Activated CD4-positive, alpha-beta T cell treated with anti-CD3 and anti-CD28 coated beads for 48 hours (primary cell): Measurements from ENCODE around the gene SV2B.
"Not testable (repeated sequence)": the region's sequence is repeated elsewhere in the genome, so short reads cannot be mapped to it uniquely, and the experiment has no call there.

Source experiments
- DNase-seq: peaks from one replicate; pipeline ENCODE4 v3.0.0-alpha.2; 2020

SV2B gene

GRCh38 chr15:91099995-91100813, at the start of gene SV2B:
TSS of gene SV2B (plus strand) at chr15:91100257. CDS start at chr15:91226264, 126,007 bp downstream.
- peak; percentile 58 for DNase-seq

DNA sequence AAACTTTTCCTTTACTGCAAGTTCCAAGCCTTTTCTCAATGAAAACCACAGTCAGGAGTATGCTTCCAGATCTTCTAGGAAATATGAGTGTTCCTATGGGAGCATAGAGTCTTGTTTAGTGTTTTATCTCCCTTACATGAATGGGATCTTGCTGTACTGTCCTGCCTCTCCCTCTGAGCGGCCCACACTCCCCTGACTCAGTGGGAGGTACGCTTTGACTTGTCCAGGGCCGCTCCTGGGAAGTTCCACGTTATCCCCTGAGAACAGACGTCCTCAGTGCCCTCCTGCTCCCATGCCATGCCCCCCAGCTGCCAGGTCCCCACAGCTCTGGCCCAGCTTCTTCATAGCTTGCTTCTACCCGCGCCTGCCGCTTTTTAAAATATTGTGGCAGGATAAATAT, 48.8 kb upstream of the SV2B start:
- no peak for DNase-seq

DNA sequence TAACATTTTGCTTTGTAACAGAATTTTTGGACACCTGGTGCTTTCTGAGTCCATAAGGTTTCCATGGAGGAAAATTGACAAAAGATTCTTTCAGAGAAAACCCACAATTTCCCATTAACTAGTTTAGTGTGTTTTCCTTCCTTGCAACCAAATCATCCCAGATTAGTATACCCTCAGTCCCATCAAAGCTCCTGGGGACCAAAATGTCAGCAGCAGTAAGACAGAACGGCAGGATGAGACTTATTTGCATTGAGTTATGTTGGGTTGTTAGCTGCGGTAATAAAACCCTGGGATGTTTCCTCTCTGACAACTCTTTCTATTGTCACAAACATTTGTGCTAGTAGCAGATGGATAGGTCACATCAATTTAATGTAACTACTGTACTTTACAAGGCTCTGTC, 45.2 kb upstream of the SV2B start:
- DNase-seq: no peak

GRCh38 chr15:91055548-91056331, 44.3 kb upstream of the SV2B start:
- DNase-seq: peak; percentile 52

DNA sequence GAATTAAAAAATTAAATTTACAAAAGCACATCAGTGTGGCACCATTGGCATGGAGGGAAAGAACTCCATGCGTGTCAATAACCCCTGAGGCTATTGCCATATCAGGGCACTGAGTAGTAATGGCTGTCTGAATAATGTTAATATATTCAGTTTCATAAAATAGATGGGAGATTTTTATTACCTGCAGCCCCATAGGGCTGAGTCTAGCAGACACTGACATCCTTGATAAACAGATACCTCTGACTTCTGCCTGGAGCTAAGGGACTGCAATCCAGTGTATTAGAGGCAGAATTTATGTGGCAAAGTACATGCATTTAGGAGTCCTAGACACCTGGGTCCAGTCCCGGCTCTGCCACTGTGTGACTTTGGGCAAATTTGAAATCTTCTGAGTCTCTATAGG, 38.8 kb upstream of the SV2B start:
- DNase-seq: no peak

DNA sequence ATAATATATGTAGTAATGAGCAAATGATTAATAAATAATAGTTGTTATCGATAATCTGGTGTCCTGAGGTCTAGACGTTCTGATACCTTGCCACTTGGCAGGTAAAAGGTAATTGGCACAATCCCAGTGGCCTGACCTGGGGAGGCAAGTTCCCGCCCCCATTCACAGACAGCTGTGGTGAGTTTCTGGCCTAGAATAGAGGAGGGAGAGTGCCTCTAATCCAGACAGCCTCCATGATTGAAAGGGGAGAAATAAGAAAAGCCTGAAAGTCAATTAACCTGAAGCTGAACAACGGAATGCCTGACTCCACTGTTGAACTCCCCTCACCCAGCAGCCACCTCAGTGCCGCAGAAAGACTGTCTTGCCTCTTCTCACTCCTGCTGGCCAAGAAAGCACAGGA, 38.1 kb upstream of the SV2B start:
- no peak for DNase-seq

DNA sequence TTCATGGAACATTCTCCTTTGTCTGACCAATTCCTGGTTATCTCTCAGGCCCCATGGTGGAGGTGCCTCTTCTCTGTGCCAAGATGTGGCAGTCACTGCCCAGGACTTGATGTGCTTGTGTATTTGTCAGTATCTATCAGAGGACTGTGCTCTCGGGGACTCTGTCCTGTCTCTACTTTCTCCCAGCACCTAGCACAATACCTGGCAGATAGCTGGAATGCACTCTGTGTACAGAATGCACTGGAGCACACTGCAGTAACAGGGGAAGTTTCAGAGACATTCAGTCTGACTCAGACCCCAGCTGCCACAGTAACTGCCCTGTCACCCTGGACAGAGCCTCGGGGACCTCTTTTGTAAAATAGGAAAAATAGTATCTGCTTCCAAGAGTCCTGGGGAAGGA, 34.6 kb upstream of the SV2B start:
- no peak for DNase-seq

DNA sequence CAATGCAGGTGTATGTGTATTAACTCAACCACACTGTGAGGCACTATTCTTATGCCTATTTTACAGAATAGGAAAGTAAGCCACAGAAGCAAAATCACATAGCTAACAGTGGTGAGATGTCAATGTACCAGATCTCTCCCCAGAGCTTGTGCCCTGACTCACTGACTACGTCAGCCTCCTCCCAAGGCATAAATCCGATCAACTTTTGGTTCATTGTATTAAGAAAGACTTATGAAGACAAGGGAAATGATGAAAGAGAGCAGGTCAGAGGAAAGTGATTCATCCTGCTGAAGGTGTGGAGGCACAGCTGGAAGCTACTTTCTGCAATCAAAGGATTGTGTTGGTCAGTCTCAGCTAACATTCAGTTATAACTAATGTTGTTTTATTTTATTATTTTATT, 33.0 kb upstream of the SV2B start:
- no peak for DNase-seq

DNA sequence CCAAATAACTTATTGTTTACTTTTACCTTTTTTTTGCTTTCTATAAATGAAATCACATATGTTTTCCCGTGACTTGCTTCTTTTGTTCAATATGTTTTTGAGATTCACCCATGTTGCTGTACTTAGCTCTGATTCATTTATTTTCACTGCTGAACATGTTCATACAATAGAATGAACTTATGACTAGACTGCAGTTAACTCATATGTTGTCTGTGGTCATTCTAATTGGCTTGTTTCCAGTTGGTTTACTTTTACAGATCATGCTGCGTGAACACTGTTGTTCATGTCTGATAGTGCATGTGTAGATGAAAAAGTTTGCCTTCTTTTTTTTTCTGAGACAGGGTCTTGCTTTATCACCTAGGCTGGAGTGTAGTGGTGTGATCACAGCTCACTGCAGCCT, 31.6 kb upstream of the SV2B start:
- no peak for DNase-seq

DNA sequence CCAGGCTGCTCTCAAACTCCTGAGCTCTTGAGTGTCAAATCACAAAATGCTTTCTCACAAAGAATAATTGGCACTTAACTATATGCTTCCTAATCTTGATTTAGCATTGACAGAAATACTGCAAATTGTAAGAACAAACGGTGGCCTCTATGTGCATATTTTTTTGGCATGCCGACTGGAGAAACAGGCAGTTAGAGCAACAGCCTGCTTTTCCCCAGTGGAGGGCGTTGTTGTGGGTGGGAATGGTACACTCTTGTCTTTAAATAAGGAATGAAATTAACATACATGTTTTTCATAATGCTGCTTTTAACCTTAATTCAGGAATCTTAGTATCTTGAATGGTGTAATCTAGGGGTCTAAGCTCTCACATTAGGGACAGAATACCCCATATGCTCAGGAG, 31.1 kb upstream of the SV2B start:
- DNase-seq: no peak

DNA sequence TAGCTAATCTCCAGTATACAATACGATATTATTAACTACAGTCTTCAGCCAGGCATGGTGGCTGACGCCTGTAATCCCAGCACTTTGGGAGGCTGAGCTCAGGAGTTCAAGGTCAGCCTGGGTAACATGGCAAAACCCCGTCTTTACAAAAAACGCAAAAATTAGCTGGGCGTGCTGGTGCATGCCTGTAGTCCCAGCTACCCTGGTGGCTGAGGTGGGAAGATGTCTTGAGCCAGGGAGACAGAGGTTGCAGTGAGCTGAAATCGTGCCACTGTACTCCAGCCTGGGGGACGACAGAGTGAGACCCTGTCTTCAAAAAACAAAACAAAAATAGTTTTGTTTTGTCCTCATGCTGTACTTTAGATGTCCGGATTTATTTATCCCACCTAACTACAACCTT, 29.2 kb upstream of the SV2B start:
- no peak for DNase-seq

DNA sequence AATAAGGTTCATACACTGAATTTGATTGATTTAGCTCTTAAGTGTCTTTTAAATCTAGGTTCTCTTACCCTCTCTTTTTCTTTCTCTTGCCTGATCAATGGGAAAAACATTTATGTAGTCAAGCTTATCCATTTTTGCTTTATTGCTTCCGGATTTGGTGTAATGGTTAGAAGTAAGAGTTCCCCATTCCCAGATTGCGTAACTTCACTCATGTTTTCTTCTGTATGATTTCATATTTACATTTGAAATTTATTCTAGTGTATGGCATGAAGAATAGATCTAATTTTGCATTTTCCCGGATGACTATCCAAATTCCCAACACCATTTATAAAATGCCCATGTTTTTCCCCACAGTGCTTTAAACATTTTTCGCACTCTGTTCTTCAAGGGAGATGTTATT, 27.9 kb upstream of the SV2B start:
- no peak for DNase-seq

DNA sequence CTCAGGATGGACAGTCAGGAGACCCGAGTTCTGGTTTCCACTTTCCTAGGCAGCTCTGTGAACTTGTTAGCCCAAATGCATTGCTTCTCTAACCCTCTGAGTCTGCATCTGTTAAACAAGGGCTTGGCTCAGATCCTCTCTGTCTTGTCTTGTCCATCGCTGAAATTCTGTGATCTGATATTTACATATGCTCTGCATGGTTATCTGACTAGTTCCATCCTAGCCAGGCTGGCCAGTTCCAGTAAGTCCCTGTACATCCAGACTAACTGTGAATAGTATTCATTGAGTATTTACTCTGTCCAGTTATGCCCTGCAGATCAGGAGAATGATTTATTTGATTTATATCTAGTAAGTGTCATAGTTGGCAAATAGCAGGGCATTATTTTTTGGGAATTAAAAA, 27.0 kb upstream of the SV2B start:
- no peak for DNase-seq

- DNase-seq: no peak
Measured at GRCh38 chr15:91073768-91074167, 26.3 kb upstream of the SV2B start.

DNA sequence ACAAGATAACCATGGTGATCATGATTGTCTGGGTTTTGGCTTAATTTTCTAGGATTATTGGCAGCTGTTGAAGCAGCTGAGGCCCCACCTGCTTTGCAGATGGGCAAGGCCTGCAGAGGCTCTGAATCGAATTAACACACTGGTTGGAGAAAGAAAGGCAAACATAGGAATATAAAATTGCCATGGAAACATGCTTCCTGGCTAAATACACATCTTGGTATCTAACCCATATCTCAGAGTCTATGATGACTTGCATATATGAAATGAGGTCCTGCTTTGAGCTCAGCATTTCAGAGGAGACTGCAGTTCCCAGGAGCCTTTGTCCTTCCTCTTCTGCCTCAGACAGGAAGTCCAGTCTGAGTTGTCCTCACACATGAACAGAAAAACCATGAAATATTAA, 24.3 kb upstream of the SV2B start:
- no peak for DNase-seq

DNA sequence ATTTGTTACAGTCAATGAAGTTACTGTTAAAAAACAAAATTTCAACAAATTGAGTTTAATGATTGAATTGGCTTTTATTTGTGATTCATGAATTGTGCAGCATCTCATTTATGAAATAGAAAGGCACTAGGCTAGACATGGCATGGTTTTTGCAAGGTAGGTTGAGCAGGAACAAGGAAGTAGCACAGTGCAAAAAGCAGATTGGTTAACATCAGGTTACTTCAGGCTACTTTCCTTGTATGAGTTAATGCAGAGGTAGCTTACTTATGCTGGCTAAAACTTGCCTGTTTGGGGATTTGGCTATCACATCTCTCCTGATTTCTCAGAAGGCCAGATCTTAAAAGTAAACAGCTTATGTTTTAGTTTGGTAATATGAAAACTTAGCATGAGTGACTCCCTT, 23.0 kb upstream of the SV2B start:
- no peak for DNase-seq

- DNase-seq: not testable (repeated sequence)
Measured at GRCh38 chr15:91093866-91094265, 6.2 kb upstream of the SV2B start.

GRCh38 chr15:91098451-91098850, 1.6 kb upstream of the SV2B start:
- DNase-seq: no peak

DNA sequence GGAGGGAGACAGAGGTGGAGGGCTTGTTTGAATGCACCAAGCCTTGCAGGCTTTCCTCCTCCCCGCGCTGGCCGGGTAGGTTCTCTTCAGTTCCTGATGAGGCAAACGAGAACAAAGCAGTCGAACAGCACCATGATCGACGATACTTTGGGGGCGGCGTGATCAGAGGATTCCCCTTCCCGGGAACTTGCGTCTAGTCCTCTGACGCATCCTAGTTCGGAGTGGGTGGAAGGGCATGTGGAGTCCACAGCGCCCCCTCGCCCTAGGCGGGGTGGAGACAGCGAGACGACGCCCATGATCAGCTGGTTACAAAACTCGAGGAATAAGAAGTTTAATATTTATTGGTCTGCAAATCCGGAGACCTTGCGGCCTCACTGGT, 452 bp upstream of the SV2B start:
- DNase-seq: peak; percentile 71

DNA sequence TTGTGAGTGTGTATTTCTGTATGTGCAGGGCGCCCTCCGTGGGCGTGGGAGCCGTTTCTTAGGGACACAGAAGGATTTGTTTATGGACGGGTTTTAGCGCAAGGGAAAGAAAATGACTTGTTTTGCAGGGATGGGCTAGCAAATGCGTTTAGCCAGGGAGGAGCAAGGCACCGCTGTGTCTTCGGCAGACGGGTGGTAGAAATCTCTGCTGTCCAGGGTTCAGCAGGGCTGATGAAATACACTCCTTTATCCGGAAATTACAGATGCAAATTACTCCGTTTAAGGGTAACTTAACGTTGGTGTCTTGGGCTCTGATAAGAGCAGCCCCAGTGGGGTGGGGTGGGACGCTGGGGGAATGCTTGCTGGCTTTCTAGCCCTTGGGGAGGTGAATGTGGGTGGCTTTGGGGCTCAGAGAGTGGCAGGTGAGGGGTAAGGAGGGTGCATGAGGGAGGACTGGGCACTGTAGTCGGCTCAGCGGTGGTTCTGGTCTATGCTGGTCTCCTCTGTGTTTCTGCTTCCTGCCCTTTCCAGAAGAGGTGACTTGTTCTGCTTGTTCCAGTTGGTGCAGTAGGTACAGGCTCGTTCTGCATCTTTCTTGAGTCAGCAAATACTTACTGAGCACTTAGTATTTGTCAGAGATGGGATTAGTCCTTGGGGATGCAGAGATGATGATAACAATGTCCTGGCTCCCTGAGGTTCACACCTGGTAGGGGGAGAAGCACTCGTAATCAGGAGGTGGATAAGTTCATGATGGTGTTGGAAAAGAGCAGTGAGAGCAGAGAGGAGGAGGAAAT, 954 bp downstream of the SV2B start:
- DNase-seq: no peak

- DNase-seq: no peak
Measured at GRCh38 chr15:91101608-91101920, 1.5 kb downstream of the SV2B start.

DNA sequence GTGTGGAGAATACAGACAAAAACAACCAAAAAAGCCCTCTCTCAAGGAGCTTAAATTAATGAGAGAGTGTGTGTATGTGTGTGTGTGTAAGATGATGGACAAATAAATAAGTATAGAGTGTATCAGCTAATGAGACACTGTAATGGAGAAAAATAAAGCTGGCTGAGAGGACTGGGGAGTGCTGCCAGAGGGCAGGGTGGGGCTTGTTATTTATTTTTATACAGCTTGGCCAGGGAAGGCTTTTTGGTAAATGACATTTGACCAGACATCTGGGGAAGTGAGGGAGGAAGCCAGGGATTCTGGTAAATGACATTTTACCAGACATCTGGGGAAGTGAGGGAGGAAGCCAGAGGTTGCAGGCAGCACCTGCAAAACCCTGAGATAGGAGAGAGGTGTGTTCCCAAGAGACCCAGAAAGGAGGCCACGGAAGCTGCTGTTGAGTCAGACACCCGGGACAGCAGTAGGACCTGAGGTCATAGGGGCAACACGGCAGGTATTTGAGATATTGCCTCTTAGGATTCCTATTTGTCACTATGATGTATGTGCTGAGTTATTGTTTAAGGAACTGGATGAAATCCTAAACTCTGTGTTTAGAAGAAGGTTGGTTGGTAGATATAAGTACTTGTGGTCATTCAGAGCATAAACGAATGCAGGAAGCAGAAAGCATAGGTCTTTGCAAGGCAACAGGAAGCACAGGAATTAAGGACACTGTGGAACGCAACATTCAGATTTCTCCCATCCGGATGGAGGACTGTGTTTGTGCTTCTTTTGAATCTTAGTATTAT, 2.7 kb downstream of the SV2B start:
- DNase-seq: no peak

DNA sequence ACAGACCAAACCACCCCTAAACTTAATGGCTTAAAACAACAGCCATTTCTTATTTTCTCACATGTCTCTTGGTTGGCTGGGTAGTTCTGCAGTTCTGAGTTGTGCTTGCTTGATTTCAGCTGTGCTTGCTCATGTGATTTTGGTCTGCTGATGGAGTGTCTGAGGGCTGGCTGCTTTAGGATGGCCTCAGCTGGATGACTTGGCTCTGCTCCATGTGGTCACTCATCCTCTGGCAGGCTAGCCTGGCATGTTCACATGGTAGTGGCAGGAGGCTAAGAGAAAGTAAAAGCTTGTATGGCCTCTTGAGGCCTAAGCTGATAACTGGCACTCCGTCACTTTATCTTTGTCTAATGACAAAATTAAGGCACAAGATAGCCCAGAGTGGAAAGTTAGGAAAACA, 4.1 kb downstream of the SV2B start:
- DNase-seq: no peak
